ENCODE data around the gene PAIP1. TPM values are rescaled to one million over a fixed set of nuclear protein-coding genes. Genes with fewer than 3 reads are reported as not detected.
A peak's percentile ranks its signal among the peaks of the same experiment; 100 is the strongest.
"Not testable (repeated sequence)": the region's sequence is repeated elsewhere in the genome, so short reads cannot be mapped to it uniquely, and the experiment has no call there.

PAIP1 gene
- total RNA-seq, 4 donors from 2014 or later: 55.5 to 73.5 (median 65.2) TPM

- TF ChIP-seq POLR2A (IDR thresholded peaks at IDR 0.05): peak in 1 of 2 donors; percentile 25
- TF ChIP-seq CTCF (IDR thresholded peaks at IDR 0.05): no peak
- peak in 1 of 2 donors; percentile 11 for TF ChIP-seq EP300 (IDR thresholded peaks at IDR 0.05)
- Histone ChIP-seq H3K4me1 (peaks cover 0 to 26% (median 4%) of the 10 kb centered on the region in 4 donors), H3K36me3 (peaks cover 0 to 8% (median 0%) of the 10 kb centered on the region in 3 donors), H3K9me3 (no peaks in the 10 kb centered on the region), H3K27ac (peak within 1 kb of the TSS; percentile 62 to 93 (median 87)), H3K4me3 (peak within 1 kb of the TSS; percentile 53 to 96 (median 72)), H3K27me3 (no peaks in the 10 kb centered on the region)
- 1% methylated on average over 48 to 57 of the region's 60 CpGs for WGBS, 2 donors
- peak; percentile 56 to 57 for DNase-seq (ENCODE audit: low spot score in 2 of 2)
Observed at GRCh38 chr5:43602461-43603343, 45.8 kb upstream of the PAIP1 start, which contains the start of gene NNT. Gene NNT (plus strand): TSS chr5:43603180. CDS start chr5:43609196, 6,016 bp downstream.

- DNase-seq (ENCODE audit: low spot score in 2 of 2): no peak
- Histone ChIP-seq H3K36me3 (peaks cover 0 to 2% (median 0%) of the 10 kb centered on the region in 3 donors), H3K4me3 (peak overlapping the region; percentile 53 to 96 (median 72)), H3K4me1 (peaks cover 0 to 26% (median 4%) of the 10 kb centered on the region in 4 donors), H3K9me3 (no peaks in the 10 kb centered on the region), H3K27me3 (no peaks in the 10 kb centered on the region), H3K27ac (peak overlapping the region in 3 of 4 donors; percentile 84 to 93 (median 90))
- WGBS, 2 donors: 64 to 69% methylated on average over 8 of the region's 8 CpGs
- no peak for TF ChIP-seq EP300 (IDR thresholded peaks at IDR 0.05)
- TF ChIP-seq CTCF (IDR thresholded peaks at IDR 0.05): no peak
- TF ChIP-seq POLR2A (IDR thresholded peaks at IDR 0.05): no peak
Observed at GRCh38 chr5:43601454-43602260, 44.8 kb upstream of the PAIP1 start.

- not testable (repeated sequence) for H3K4me3 ChIP-seq
- 92 to 100% methylated on average over 1 of the region's 1 CpG for WGBS, 2 donors
- peaks cover 0 to 18% (median 2%) of the 10 kb centered on the region in 4 donors for H3K4me1 ChIP-seq
Observed at GRCh38 chr5:43598927-43599326, 42.0 kb upstream of the PAIP1 start.

GRCh38 chr5:43592363-43592762, 35.5 kb upstream of the PAIP1 start:
- Histone ChIP-seq H3K27ac (no peak overlapping the region), H3K36me3 (peaks cover 0 to 5% (median 0%) of the 10 kb centered on the region in 3 donors), H3K9me3 (no peaks in the 10 kb centered on the region), H3K4me1 (no peaks in the 10 kb centered on the region), H3K27me3 (no peaks in the 10 kb centered on the region), H3K4me3 (no peak overlapping the region)
- TF ChIP-seq CTCF (IDR thresholded peaks at IDR 0.05): no peak
- no peak for TF ChIP-seq EP300 (IDR thresholded peaks at IDR 0.05)
- no peak for TF ChIP-seq POLR2A (IDR thresholded peaks at IDR 0.05)
- DNase-seq (ENCODE audit: low spot score in 2 of 2): no peak

More at GRCh38 chr5:43598927-43599326, 42.0 kb upstream of the PAIP1 start:
- H3K27me3 ChIP-seq; H3K36me3 ChIP-seq; H3K9me3 ChIP-seq; DNase-seq (ENCODE audit: low spot score in 2 of 2); H3K27ac ChIP-seq: not testable (repeated sequence)

- no peaks in the 10 kb centered on the region for H3K9me3 ChIP-seq
- H3K27ac ChIP-seq: no peak overlapping the region
Observed at GRCh38 chr5:43590700-43591099, 33.8 kb upstream of the PAIP1 start.

More at GRCh38 chr5:43590700-43591099, 33.8 kb upstream of the PAIP1 start:
- Histone ChIP-seq H3K4me3 (no peak overlapping the region), H3K4me1 (no peaks in the 10 kb centered on the region), H3K27me3 (no peaks in the 10 kb centered on the region), H3K36me3 (peaks cover 0 to 5% (median 0%) of the 10 kb centered on the region in 3 donors)
- DNase-seq (ENCODE audit: low spot score in 2 of 2): no peak
- TF ChIP-seq EP300 (IDR thresholded peaks at IDR 0.05): no peak
- no peak for TF ChIP-seq CTCF (IDR thresholded peaks at IDR 0.05)
- TF ChIP-seq POLR2A (IDR thresholded peaks at IDR 0.05): no peak

Measured in tibial nerve (tissue), 4 donors.